ENCODE data around the gene SEMA6B.
A peak's percentile ranks its signal among the peaks of the same experiment; 100 is the strongest.

Gene SEMA6B

GRCh38 chr19:4510435-4511255, 48.8 kb downstream of the SEMA6B start:
- H3K36me3 Mint-ChIP-seq (ENCODE audit: low read depth) = peaks cover 6% of the 10 kb centered on the region
- H3K4me3 Mint-ChIP-seq = no peak overlapping the region
- H3K27ac Mint-ChIP-seq = no peak overlapping the region
- peaks cover 8% of the 10 kb centered on the region for H3K4me1 Mint-ChIP-seq (ENCODE audit: low read depth)
- H3K9me3 Mint-ChIP-seq = no peaks in the 10 kb centered on the region
- no peaks in the 10 kb centered on the region for H3K27me3 Mint-ChIP-seq (ENCODE audit: low read depth)

GRCh38 chr19:4508698-4509097, 50.8 kb downstream of the SEMA6B start:
- H3K4me1 Mint-ChIP-seq (ENCODE audit: low read depth) = peaks cover 9% of the 10 kb centered on the region
- no peak overlapping the region for H3K27ac Mint-ChIP-seq
- no peaks in the 10 kb centered on the region for H3K9me3 Mint-ChIP-seq
- no peaks in the 10 kb centered on the region for H3K27me3 Mint-ChIP-seq (ENCODE audit: low read depth)
- H3K36me3 Mint-ChIP-seq (ENCODE audit: low read depth) = peaks cover 9% of the 10 kb centered on the region
- no peak overlapping the region for H3K4me3 Mint-ChIP-seq

DNA sequence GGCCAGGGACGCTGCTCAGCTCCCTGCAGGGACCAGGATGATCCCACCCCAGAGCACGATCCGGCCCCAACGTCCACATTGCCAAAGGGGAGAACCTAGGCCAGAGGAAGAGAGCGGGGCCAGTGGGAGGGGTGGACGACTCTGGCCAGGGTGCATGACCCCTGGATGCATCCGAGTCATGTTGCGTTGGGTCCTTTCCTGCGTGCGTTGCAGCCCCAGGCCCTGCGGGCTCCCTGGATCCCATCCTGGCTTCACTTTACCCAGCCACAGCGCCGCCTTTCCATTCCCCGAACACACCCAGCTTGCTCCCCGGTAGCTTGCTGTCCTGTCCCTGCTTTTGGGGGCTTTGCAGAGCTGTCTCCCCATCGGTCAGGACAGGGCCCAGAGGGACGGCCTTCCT, 51.7 kb downstream of the SEMA6B start:
- Mint-ChIP-seq H3K27me3 (ENCODE audit: low read depth) (no peaks in the 10 kb centered on the region), H3K4me1 (ENCODE audit: low read depth) (peaks cover 9% of the 10 kb centered on the region), H3K27ac (no peak overlapping the region), H3K36me3 (ENCODE audit: low read depth) (peaks cover 9% of the 10 kb centered on the region), H3K9me3 (no peaks in the 10 kb centered on the region), H3K4me3 (no peak overlapping the region)

DNA sequence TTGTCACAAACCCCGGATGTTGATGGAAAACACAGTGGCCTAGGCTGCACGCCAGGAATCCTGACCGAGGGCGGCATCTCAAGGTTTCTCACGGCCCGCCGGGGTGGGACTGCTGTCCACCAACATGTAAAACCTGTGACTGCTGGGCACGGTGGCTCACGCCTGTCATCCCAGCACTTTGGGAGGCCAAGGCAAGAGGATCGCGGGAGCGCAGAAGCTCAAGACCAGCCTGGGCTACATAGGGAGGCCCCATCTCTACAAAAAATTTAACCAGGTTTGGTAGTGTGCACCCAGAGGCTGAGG, 52.4 kb downstream of the SEMA6B start:
- no peaks in the 10 kb centered on the region for H3K27me3 Mint-ChIP-seq (ENCODE audit: low read depth)
- peaks cover 9% of the 10 kb centered on the region for H3K36me3 Mint-ChIP-seq (ENCODE audit: low read depth)
- peaks cover 9% of the 10 kb centered on the region for H3K4me1 Mint-ChIP-seq (ENCODE audit: low read depth)
- H3K4me3 Mint-ChIP-seq = no peak overlapping the region
- no peak overlapping the region for H3K27ac Mint-ChIP-seq
- H3K9me3 Mint-ChIP-seq = no peaks in the 10 kb centered on the region

DNA sequence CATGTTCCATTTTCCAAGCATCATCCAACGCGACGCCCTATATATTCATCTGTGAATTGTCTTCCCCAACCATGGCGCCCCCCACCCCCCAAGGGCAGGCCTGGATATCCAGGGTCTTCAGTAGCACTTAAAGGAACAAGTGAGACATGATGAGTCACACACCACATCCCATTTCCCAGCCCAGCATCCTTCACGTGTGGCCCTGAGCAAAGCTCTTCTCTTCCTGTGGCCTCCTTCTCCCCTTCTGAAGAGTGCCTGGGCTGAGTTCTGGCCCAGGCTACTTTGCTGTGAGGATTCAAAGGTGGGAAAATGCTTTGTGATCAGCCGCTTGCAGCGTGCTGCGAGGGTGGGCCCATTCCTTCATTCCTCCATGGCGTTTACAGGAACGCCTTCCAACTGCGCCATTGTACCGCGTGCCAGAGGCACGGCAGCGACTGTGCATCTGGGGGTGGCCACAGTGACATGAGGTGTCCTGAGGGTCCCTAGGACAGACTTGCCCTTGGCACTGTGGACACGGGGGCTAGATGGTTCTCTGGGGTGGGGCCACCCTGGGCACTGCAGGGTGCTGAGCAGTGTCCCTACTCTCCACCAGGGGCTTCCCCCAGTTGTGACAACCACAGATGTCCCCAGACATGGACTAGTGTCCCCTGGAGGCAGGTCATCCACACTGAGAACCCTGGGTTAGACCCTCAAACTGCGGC, 52.9 kb downstream of the SEMA6B start:
- H3K27ac Mint-ChIP-seq = peak overlapping the region; percentile 73
- H3K4me3 Mint-ChIP-seq = no peak overlapping the region

GRCh38 chr19:4505570-4506448, 53.7 kb downstream of the SEMA6B start:
- no peak overlapping the region for H3K4me3 Mint-ChIP-seq

More for the DNA sequence above, 52.9 kb downstream of the SEMA6B start:
- Mint-ChIP-seq H3K36me3 (ENCODE audit: low read depth) (peaks cover 9% of the 10 kb centered on the region), H3K9me3 (no peaks in the 10 kb centered on the region), H3K4me1 (ENCODE audit: low read depth) (peaks cover 9% of the 10 kb centered on the region), H3K27me3 (ENCODE audit: low read depth) (no peaks in the 10 kb centered on the region)

DNA sequence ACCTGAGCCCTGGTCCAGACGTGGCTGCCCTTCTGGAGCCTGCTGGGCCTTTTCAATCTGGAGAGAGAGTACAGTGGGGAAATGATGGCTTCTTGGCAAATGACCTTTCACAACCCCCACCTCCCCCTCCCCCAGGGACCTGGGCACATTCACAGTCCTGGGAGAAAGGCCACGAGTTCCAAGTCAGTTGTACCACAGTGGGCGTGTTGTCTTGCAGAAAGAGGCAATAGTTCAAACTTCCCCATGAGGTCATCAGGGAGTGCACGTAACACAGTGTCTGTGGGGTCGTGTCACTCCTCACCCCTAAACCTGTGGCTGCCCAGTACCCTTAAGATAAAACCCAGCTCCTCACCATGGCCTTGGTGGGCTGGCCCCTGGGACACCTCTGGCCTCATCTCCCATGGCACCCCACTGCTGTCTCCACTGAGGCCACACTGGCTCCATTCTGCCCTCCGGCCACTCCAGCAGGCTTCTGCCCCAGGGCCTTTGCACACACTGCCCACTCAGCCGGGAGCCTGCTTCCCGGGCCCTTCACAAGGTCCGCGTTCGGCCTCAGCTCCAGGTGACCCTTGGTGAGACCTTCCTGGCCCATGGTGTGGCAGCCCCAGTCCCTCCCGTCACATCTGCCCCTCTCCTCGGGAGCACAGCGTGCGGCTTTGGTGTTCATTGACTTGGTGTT, 54.5 kb downstream of the SEMA6B start:
- H3K4me1 Mint-ChIP-seq (ENCODE audit: low read depth) = peaks cover 9% of the 10 kb centered on the region
- H3K27ac Mint-ChIP-seq = no peak overlapping the region
- H3K4me3 Mint-ChIP-seq = no peak overlapping the region

More at GRCh38 chr19:4505570-4506448, 53.7 kb downstream of the SEMA6B start:
- peaks cover 9% of the 10 kb centered on the region for H3K4me1 Mint-ChIP-seq (ENCODE audit: low read depth)
- peak overlapping the region; percentile 73 for H3K27ac Mint-ChIP-seq
- H3K27me3 Mint-ChIP-seq (ENCODE audit: low read depth) = no peaks in the 10 kb centered on the region
- peaks cover 9% of the 10 kb centered on the region for H3K36me3 Mint-ChIP-seq (ENCODE audit: low read depth)
- H3K9me3 Mint-ChIP-seq = no peaks in the 10 kb centered on the region

GRCh38 chr19:4504297-4504701, 55.2 kb downstream of the SEMA6B start:
- Mint-ChIP-seq H3K4me1 (ENCODE audit: low read depth) (peaks cover 9% of the 10 kb centered on the region), H3K9me3 (no peaks in the 10 kb centered on the region), H3K27me3 (ENCODE audit: low read depth) (no peaks in the 10 kb centered on the region), H3K4me3 (no peak overlapping the region), H3K36me3 (ENCODE audit: low read depth) (peaks cover 9% of the 10 kb centered on the region), H3K27ac (no peak overlapping the region)

More for the DNA sequence above, 54.5 kb downstream of the SEMA6B start:
- Mint-ChIP-seq H3K9me3 (no peaks in the 10 kb centered on the region), H3K36me3 (ENCODE audit: low read depth) (peaks cover 9% of the 10 kb centered on the region), H3K27me3 (ENCODE audit: low read depth) (no peaks in the 10 kb centered on the region)

GRCh38 chr19:4503825-4504170, 55.7 kb downstream of the SEMA6B start:
- Mint-ChIP-seq H3K4me3 (no peak overlapping the region), H3K27ac (no peak overlapping the region), H3K9me3 (no peaks in the 10 kb centered on the region), H3K27me3 (ENCODE audit: low read depth) (no peaks in the 10 kb centered on the region), H3K4me1 (ENCODE audit: low read depth) (peaks cover 9% of the 10 kb centered on the region), H3K36me3 (ENCODE audit: low read depth) (peaks cover 9% of the 10 kb centered on the region)

DNA sequence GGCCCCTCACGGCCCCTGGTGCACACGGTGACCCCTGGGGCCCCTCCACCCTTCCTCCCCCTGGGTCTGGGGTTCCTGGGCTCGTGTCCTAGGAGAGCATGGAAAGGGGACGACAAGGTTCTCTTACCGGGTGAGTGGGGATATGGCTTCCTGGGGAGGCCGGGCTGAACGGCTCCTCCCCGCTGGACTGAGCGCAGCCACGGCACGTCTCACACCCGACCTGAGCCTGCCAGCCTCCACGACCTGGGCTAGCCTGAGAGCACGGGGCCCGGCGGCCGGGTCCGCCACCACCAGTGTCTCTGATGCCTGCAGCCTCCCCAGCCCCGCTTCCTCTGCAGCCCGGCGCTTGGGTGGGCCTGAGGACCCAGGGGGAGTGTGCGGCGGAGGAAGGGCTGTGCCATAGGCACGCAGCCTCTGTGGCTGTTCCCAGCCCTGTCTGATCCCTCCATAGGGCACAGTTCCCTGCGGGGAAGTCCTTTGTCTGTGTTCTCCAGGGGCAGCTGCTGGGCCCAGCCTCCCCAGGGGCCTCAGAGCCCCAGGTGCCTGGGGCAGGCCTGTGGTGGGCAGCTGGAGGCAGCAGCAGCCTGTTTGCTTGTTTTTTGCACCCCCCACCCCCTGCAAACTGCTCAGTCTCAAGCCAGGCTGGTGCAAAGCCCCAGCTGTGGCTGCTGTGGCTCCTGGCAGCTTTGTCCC, 56.2 kb downstream of the SEMA6B start:
- Mint-ChIP-seq H3K9me3 (no peaks in the 10 kb centered on the region), H3K4me1 (ENCODE audit: low read depth) (peaks cover 9% of the 10 kb centered on the region), H3K4me3 (no peak overlapping the region), H3K27ac (no peak overlapping the region), H3K36me3 (ENCODE audit: low read depth) (peaks cover 9% of the 10 kb centered on the region), H3K27me3 (ENCODE audit: low read depth) (no peaks in the 10 kb centered on the region)

- Mint-ChIP-seq H3K27ac (no peak overlapping the region), H3K27me3 (ENCODE audit: low read depth) (no peaks in the 10 kb centered on the region), H3K36me3 (ENCODE audit: low read depth) (peaks cover 9% of the 10 kb centered on the region), H3K4me1 (ENCODE audit: low read depth) (peaks cover 9% of the 10 kb centered on the region), H3K4me3 (no peak overlapping the region), H3K9me3 (no peaks in the 10 kb centered on the region)
Measured at GRCh38 chr19:4502282-4503131, 57.0 kb downstream of the SEMA6B start.

- no peaks in the 10 kb centered on the region for H3K27me3 Mint-ChIP-seq (ENCODE audit: low read depth)
- H3K4me1 Mint-ChIP-seq (ENCODE audit: low read depth) = peaks cover 8% of the 10 kb centered on the region
- H3K27ac Mint-ChIP-seq = no peak overlapping the region
- no peak overlapping the region for H3K4me3 Mint-ChIP-seq
- H3K9me3 Mint-ChIP-seq = no peaks in the 10 kb centered on the region
- peaks cover 9% of the 10 kb centered on the region for H3K36me3 Mint-ChIP-seq (ENCODE audit: low read depth)
Measured at GRCh38 chr19:4501691-4502090, 57.8 kb downstream of the SEMA6B start.
